Measurements from ENCODE around the gene SLC24A4. TPM values are rescaled to one million over a fixed set of nuclear protein-coding genes. Genes with fewer than 3 reads are reported as not detected.

The SLC24A4 gene
- total RNA-seq, 1 donor = not detected

DNA sequence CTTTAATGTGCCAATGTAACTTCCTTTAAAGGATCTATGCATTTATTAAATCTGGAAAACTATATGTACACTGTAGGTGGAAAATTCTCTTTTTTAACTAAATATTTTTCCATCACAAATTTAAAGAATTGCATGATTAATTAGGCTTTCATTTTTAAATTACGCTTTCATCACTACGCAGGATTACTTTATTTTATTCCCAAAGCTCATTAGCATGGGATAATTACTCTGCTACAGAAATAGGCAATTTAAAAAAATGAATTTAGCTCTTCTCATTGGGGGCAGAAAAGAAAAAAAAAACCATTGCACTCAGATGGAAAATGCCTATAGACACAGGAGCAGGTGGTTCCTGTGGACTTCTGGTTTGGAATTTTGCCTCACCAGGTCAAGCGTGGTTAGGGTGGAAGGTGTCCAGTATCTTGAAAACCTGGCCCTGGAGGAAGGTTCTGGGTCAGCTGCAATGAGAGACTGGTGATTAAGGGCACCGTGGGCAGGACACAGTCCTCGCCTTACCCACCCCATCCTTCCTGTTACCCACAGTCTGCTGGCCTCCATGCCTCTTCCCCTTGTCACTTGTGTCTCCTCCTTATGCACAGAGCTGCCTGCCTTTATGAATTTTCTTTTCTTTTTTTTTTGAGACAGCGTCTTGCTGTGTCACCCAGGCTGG lies 173.4 kb downstream of the SLC24A4 start:
- TF ChIP-seq, protein P1, sequence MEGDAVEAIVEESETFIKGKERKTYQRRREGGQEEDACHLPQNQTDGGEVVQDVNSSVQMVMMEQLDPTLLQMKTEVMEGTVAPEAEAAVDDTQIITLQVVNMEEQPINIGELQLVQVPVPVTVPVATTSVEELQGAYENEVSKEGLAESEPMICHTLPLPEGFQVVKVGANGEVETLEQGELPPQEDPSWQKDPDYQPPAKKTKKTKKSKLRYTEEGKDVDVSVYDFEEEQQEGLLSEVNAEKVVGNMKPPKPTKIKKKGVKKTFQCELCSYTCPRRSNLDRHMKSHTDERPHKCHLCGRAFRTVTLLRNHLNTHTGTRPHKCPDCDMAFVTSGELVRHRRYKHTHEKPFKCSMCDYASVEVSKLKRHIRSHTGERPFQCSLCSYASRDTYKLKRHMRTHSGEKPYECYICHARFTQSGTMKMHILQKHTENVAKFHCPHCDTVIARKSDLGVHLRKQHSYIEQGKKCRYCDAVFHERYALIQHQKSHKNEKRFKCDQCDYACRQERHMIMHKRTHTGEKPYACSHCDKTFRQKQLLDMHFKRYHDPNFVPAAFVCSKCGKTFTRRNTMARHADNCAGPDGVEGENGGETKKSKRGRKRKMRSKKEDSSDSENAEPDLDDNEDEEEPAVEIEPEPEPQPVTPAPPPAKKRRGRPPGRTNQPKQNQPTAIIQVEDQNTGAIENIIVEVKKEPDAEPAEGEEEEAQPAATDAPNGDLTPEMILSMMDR (IDR thresholded peaks at IDR 0.05; ENCODE audit: insufficient read depth, low read length) = no peak
- DNase-seq (ENCODE audit: low read depth) = no peak
- H3K4me3 ChIP-seq (ENCODE audit: low read depth, low read length) = no peak overlapping the region

DNA sequence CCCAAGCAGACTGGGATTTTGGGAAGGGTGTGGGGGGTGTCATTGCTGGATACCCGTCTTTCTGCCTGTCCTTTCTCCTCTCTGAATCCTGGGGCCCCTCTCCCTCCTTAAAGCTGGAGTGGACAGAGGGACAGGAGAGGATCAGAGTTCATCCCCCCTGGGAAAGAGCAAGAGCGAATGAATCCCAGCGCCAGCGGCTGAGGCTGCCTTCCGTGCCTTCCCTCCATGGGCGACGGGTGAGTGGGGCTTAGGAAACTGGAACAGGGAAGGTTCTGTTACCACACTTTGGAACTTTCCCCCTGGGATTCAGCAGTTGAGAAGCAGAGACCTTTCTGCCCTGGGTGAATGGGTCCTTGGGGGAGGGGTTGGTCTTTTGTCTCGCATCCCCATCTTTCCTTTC lies 174.4 kb downstream of the SLC24A4 start:
- no peak for DNase-seq (ENCODE audit: low read depth)
- TF ChIP-seq, protein P1 (IDR thresholded peaks at IDR 0.05; ENCODE audit: insufficient read depth, low read length) = no peak
- no peak overlapping the region for H3K4me3 ChIP-seq (ENCODE audit: low read depth, low read length)

DNA sequence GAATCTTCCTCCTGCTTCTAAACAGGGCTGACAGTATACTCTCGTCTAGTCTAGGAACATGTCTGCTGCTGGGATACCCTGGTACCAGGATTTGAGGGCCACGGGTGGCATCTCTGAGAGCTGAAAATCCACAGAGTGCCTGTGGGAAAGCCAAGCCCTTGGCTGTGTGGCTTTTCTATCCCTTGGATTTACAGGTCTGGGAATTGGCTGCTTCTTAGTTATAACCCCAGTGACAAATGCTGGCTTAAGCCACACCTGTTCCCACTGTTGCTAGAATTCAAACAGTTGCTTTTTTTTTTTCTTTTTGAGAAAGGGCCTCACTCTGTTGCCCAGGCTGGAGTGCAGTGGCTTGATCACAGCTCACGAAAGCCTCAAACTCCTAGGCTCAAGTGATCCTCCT lies 176.3 kb downstream of the SLC24A4 start:
- no peak overlapping the region for H3K4me3 ChIP-seq (ENCODE audit: low read depth, low read length)
- TF ChIP-seq, protein P1 (IDR thresholded peaks at IDR 0.05; ENCODE audit: insufficient read depth, low read length) = no peak
- DNase-seq (ENCODE audit: low read depth) = no peak

DNA sequence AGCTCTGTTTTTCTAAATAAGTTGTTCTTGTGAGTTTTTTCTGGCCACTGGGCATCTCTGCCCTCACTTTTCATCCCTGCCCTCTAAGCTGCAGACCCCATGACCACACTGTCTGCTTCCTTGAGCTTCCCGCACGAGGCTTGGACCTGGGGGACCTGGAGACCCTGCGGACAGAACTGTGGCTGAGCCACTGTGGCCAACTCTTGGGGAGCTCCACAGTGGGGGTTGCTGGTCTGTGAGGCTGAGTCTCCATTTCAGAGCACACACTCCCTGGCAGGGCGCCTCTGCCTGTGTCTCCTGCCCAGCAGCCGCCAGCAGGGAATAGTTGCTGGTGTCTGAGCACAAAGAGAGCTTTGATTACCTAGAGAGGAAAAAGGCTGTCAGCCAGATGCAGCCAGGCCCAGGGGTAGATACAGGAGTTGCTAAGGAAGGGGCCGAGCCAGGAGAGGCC lies 177.6 kb downstream of the SLC24A4 start:
- H3K4me3 ChIP-seq (ENCODE audit: low read depth, low read length) = no peak overlapping the region
- TF ChIP-seq, protein P1 (IDR thresholded peaks at IDR 0.05; ENCODE audit: insufficient read depth, low read length) = no peak
- DNase-seq (ENCODE audit: low read depth) = no peak

DNA sequence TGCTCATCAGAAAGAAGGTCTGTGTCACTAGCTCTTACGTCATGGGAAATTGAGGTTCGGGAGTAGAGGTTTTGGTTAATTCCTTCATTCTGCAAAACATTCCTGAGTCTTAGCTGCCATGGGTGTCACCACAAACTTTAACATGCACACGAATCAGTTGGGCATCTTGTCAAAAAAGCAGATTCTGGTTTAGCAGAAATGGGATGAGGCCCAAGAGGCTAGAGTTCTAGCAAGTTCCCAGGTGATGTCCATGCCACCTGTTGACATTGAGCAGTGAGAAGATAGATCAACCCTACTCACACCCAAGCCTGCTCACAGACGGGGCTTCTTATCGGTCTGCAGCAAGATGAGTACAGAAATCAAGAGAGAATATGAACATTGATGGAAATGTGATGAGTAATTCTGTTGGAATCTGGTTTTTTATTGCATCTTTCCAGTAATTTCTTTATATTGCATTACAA lies 179.0 kb downstream of the SLC24A4 start:
- TF ChIP-seq, protein P1 (IDR thresholded peaks at IDR 0.05; ENCODE audit: insufficient read depth, low read length) = no peak
- DNase-seq (ENCODE audit: low read depth) = peak; percentile 61
- H3K4me3 ChIP-seq (ENCODE audit: low read depth, low read length) = no peak overlapping the region

DNA sequence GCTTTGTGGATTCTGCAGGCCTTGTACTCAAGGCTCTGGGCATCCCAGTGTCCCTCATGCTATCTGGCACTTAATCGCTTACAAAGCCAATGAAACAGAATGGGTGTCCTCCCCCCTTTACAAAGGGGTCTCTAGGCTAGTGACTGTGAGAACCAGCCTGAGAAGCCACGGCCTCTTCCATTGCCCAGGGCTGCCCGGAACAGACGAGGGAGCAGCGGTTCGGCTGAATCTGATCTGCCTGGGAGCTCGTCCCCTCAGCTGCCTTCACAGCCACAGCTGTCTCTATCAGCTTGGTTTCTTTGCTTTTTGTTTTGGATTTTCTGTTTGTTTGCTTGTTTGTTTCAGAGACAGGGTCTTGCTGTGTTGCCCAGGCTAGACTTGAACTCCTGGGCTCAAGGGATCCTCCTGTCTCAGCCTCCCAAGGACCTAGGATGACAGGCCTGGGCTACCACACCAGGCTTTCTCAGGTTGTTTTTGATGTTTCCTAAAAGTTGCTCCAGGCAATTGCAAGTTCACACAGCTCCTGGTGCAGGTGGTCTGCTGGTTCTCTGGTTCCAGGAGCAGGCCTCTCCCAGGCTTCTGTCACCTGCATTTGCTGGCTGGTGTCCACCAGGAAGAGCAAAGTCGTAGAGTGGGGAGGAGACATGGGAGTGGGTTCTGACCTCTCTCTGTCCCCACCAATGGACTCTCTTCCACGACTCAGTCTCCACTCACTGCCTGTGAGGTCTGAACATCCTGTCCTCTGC lies 179.7 kb downstream of the SLC24A4 start:
- no peak overlapping the region for H3K4me3 ChIP-seq (ENCODE audit: low read depth, low read length)

More for the DNA sequence above, 179.7 kb downstream of the SLC24A4 start:
- DNase-seq (ENCODE audit: low read depth) = no peak
- TF ChIP-seq, protein P1 (IDR thresholded peaks at IDR 0.05; ENCODE audit: insufficient read depth, low read length) = no peak

Data from fibroblast of the aortic adventitia (primary cell).